Measurements from ENCODE around the gene VWA5B1. TPM values are rescaled to one million over a fixed set of nuclear protein-coding genes. Genes with fewer than 3 reads are reported as not detected.

VWA5B1 gene
- total and polyA plus RNA-seq, 2 of the 4 experiments (the other 2 are of a cell fraction) = not detected

DNA sequence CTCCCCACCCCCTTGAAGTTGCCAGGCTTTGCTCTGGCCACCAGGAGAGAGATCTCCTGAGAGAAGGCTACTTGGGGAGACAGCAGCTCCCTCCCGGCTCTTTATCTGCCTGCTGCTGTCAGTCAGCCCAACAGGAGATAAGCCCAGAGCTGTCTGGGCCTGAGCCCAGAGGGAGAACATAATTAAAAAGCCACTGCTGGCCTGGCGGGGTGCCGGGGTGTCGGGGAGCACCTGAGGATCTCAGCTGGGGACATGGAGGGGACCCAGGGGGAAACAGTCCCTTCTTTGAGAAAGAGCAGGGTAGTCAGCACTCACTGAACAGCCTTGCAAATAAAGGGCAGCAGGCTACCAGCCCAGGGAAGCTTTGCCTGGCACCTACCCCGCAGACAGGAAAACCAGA, 17.9 kb downstream of the VWA5B1 start:
- H3K79me1 ChIP-seq (ENCODE audit: low read depth in 1 of 2, low read length in 2 of 2) = no peaks in the 10 kb centered on the region
- no peaks in the 10 kb centered on the region for H3K9me1 ChIP-seq (ENCODE audit: insufficient read depth, low read length)
- no peaks in the 10 kb centered on the region for H3K4me1 ChIP-seq (ENCODE audit: control insufficient read depth, insufficient read depth, low read length)
- H2BK5ac ChIP-seq (ENCODE audit: low read depth, low read length, poor library complexity, severe bottlenecking) = no peak overlapping the region
- H2AK9ac ChIP-seq (replicated peaks; ENCODE audit: low read depth, low read length, poor library complexity) = no peak overlapping the region
- BruUV-seq (replicated peaks) = no TSS peak
- WGBS, 2 experiments (ENCODE audit: extremely low coverage in 2 of 2, insufficient read length in 1 of 2) = 42% methylated on average over 4 of the region's 5 CpGs; no CpG with 5 or more reads in 1 of the 2 experiments
- no peak overlapping the region for H2BK20ac ChIP-seq (ENCODE audit: low read depth, low read length)
- no peak overlapping the region for H2AFZ ChIP-seq (replicated peaks; ENCODE audit: low read length, poor library complexity)
- H3K56ac ChIP-seq (ENCODE audit: extremely low read depth, insufficient read depth, low read length) = no peak overlapping the region
- no peak for ATAC-seq (ENCODE audit: low read depth)
- no peak overlapping the region for H3K14ac ChIP-seq (replicated peaks; ENCODE audit: low read depth, low read length)
- H3K9ac ChIP-seq (ENCODE audit: low read depth, low read length) = no peak overlapping the region
- no peak overlapping the region for H3K4me3 ChIP-seq (ENCODE audit: insufficient read depth, low read depth, low read length)
- H3K27me3 ChIP-seq (ENCODE audit: control insufficient read depth, insufficient read depth, low read length) = peaks cover 18% of the 10 kb centered on the region; the same call in 1 of the 2 replicates
- no peak overlapping the region for H2AK5ac ChIP-seq (ENCODE audit: low read depth, low read length)
- H3K23ac ChIP-seq (ENCODE audit: low read depth, low read length) = no peak overlapping the region
- ChIA-PET POLR2A (ENCODE audit: unreplicated experiment) (no interaction called here), CTCF (no interaction called here)
- H4K20me1 ChIP-seq (ENCODE audit: insufficient read depth, low read length) = no peaks in the 10 kb centered on the region
- no peak overlapping the region for H3K4ac ChIP-seq (ENCODE audit: low read depth, low read length)
- no peak overlapping the region for H2BK15ac ChIP-seq (ENCODE audit: low read depth, low read length)
- intact Hi-C loops (cut with micrococcal nuclease) = no loop called here
- H3K27ac ChIP-seq (ENCODE audit: insufficient read depth, low read length) = no peak overlapping the region
- no peak overlapping the region for H4K8ac ChIP-seq (ENCODE audit: low read depth in 2 of 2, low read length in 2 of 2)
- H3K36me3 ChIP-seq (ENCODE audit: control insufficient read depth, insufficient read depth, low read length) = no peaks in the 10 kb centered on the region
- no peak for DNase-seq
- dilution Hi-C loops (cut with HindIII; ENCODE audit: low sequenced_read_pairs, unreplicated experiment) = no loop called here
- H2BK120ac ChIP-seq (ENCODE audit: low read depth, low read length) = no peak overlapping the region
- TF ChIP-seq POLR2A (IDR thresholded peaks at IDR 0.05; ENCODE audit: low read depth, low read length) (no peak), MAFK (IDR thresholded peaks at IDR 0.05; ENCODE audit: low read depth, low read length) (no peak), RFX5 (IDR thresholded peaks at IDR 0.05; ENCODE audit: low read depth, low read length) (no peak), CHD1 (IDR thresholded peaks at IDR 0.05; ENCODE audit: low read depth, low read length) (no peak), RAD21 (IDR thresholded peaks at IDR 0.05; ENCODE audit: low read length) (no peak), CEBPB (IDR thresholded peaks at IDR 0.05; ENCODE audit: low read depth, low read length) (no peak), SMC3 (IDR thresholded peaks at IDR 0.05; ENCODE audit: low read depth, low read length) (no peak), RCOR1 (IDR thresholded peaks at IDR 0.05; ENCODE audit: insufficient replicate concordance, low read length) (no peak), MXI1 (IDR thresholded peaks at IDR 0.05; ENCODE audit: borderline replicate concordance, low read depth, low read length) (no peak), NFE2L2 (IDR thresholded peaks at IDR 0.05; ENCODE audit: low read depth, low read length) (no peak)
- TF ChIP-seq, protein P1, sequence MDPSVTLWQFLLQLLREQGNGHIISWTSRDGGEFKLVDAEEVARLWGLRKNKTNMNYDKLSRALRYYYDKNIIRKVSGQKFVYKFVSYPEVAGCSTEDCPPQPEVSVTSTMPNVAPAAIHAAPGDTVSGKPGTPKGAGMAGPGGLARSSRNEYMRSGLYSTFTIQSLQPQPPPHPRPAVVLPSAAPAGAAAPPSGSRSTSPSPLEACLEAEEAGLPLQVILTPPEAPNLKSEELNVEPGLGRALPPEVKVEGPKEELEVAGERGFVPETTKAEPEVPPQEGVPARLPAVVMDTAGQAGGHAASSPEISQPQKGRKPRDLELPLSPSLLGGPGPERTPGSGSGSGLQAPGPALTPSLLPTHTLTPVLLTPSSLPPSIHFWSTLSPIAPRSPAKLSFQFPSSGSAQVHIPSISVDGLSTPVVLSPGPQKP (IDR thresholded peaks at IDR 0.05; ENCODE audit: borderline replicate concordance, low read depth, low read length) = no peak
- TF ChIP-seq, protein P2, sequence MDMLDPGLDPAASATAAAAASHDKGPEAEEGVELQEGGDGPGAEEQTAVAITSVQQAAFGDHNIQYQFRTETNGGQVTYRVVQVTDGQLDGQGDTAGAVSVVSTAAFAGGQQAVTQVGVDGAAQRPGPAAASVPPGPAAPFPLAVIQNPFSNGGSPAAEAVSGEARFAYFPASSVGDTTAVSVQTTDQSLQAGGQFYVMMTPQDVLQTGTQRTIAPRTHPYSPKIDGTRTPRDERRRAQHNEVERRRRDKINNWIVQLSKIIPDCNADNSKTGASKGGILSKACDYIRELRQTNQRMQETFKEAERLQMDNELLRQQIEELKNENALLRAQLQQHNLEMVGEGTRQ (IDR thresholded peaks at IDR 0.05; ENCODE audit: low read depth, low read length) = no peak
- H4K5ac ChIP-seq (ENCODE audit: low read depth, low read length) = no peak overlapping the region
- no peak overlapping the region for H3K4me2 ChIP-seq (ENCODE audit: low read depth, low read length)
- in situ Hi-C loops (cut with MboI; ENCODE audit: low sequenced_read_pairs) = no loop called here
- no peaks in the 10 kb centered on the region for H3K9me3 ChIP-seq (ENCODE audit: control insufficient read depth, insufficient read depth, low read length)
- no peak overlapping the region for H3K18ac ChIP-seq (ENCODE audit: low read depth, low read length)
- no peak overlapping the region for H4K91ac ChIP-seq (ENCODE audit: insufficient read depth, low read depth, low read length)

All from IMR-90 (cell line).